Lower leg skin (tissue), 3 donors: ENCODE measurements around the gene ALPI.

Source experiments
- CTCF ChIP-seq, 3 donors: fragments of 450-650 bp; IDR thresholded peaks; one replicate each; pipeline ENCODE4 v1.5.1; 2016; ENCODE audit warnings: antibody characterized with exemption in 3 of 3, mild to moderate bottlenecking in 3 of 3, moderate library complexity in 2 of 3
- POLR2A ChIP-seq, 2 donors: fragments of 450-650 bp; IDR thresholded peaks; one replicate each; pipeline ENCODE4 v1.6.1; 2016 to 2017; ENCODE audit warnings: antibody characterized with exemption in 2 of 2, mild to moderate bottlenecking in 1 of 2, moderate library complexity in 1 of 2

GRCh38 chr2:232492963-232493700 is 37.2 kb downstream of the ALPI start:
- no peak for TF ChIP-seq CTCF (IDR thresholded peaks at IDR 0.05)
- TF ChIP-seq POLR2A (IDR thresholded peaks at IDR 0.05), result no peak
